Midbrain (tissue), 1 donor: ENCODE measurements around the gene DMGDH.

Experiments used
- DNase-seq: peaks from one replicate; lab custom pipeline; 2025; lab: John Stamatoyannopoulos, UW

The DMGDH gene

DNA sequence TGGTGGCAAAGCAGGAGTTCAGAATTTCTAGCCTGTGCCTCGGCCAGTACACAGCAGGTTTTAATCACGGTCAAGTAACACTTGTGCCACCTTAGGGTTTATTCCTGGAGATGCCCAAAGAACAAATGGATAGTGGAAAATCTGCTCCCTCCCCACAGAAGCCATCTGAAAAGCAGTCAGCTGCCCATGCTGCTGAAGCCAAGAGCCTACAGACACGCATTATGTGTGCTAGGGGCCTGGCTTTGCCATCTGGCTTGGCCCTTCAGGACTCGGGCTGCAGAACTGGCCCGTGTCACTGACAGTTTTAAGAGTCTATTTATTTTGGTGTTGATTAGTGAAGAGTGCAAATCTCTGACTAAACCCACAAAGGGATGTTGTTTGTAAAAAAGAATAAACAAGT, 95.5 kb downstream of the DMGDH start:
- DNase-seq, result peak; percentile 72

DNA sequence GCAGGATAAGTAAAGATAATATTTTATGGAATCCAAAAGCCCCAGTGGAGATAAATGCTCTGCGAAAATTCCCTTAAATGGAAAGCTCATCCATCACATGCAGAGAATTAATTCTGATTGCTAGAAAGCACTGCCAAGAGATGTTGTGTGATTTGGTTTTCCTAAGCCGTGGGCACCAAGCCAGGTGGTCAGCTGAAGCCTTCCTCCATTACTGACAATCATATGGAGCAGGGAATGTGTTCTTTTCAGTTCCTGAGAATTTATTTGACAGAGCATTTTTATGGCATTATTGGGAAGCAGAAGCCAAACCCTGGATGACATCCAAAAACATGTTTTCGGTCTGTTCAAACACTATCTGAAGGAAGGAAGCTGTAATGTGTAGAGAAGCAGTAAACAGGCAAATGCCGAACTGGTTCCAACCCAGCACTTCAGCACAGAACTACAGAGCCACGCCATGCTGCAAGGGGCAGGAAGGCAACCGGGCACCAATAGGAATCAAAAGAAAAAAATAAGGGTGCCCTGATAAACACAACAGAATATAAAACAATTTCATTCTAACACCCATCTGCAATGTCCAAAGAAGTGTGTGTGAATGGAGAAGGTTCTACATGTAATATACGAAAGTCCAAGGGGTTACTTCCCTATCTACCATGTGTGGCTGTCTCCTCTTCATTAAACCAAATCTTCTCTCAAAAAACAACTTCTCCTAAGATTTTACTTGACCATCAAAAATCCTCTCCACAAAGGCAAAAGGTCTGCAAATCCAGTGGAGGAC, 96.6 kb downstream of the DMGDH start:
- peak; percentile 17 for DNase-seq

DNA sequence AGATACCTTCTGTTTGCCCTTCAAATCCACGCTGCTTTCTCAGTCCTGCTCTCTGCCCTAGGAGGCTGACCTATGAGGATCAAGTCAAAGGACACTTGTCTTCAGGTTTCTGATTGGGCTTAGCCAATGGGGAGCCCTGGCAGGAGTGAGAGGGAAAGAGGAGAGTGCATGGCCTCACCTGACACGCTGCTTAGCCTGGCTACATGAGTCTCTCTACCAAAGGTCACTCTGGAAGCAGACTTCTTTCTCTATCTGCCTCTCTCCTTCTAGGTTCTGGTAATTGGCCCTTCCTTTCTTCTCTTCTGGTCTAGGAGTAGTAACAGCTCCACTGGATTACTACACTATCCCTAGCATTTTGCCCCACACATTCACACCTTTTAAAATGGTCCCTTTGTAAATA, 97.5 kb downstream of the DMGDH start:
- no peak for DNase-seq

DNA sequence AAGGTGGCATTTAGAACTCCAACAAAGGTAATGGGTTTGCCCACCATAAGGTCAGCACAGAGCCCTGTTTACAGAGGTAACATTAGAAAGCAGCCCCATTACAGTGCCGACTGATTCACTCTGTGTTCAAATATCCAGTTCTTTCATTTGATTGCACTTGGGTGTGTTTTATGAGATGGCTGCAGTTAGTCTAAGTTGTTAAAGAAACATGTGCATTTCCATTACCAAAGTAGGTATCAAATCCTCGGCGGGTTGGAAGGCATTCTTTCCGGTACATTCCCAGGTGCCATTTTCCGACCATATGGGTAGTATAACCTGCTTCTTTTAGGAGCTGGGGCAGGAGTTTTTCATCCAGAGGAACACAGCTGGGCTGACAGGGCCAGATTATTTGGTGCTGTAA, 100.7 kb downstream of the DMGDH start:
- no peak for DNase-seq

DNA sequence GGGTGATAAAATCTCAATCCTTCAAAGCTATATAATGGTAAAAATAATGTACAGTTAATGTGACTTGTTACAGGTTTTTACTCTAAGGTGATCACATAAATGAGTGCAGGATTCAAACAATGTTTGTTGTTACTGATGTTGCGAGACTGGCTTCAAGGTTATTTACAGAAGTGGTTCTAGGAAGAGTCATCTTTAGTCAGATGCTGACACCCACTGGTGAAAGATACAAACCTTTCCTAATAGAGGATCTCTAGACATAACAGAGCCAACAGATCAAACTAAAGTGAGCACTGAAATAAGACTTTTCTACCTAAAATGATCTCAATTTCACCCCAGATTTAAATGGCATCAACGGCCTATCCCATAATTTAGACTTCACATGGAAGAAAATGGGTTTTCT, 104.6 kb downstream of the DMGDH start:
- peak; percentile 82 for DNase-seq

DNA sequence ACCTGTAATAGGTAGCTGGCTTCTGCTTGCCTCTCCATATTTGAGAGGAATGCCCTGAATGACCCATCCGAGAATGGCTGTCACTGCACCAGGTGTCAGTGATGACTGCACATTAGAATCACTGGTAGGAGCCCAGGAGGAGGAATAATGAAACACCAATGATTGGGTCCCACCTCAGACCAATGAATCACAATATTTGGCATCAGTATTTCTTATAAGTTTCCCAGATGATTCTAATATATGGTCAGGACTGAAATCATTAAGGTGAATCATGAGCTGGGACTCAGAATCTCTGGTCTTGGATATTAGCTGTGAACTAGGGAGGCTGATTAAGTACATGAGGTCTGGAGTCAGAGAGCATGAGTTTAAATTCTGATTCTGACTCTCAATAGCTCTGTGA, 107.7 kb downstream of the DMGDH start:
- DNase-seq, result no peak

- DNase-seq, result no peak
Measured at GRCh38 chr5:78959767-78960166, 109.7 kb downstream of the DMGDH start.

- no peak for DNase-seq
Measured at GRCh38 chr5:78958672-78959445, 110.6 kb downstream of the DMGDH start.

- DNase-seq, result no peak
Measured at GRCh38 chr5:78956901-78957300, 112.6 kb downstream of the DMGDH start.

GRCh38 chr5:78953092-78953800, 116.2 kb downstream of the DMGDH start:
- DNase-seq, result no peak
